Hematopoietic multipotent progenitor cell treated with erythropoietin and hydrocortisone succinate and interleukin-3 and kit ligand, for 4 days (in vitro differentiated cells): ENCODE results near the gene PROX1.

ENCODE experiments used
- DNase-seq: peaks from one replicate; pipeline ENCODE4 v3.0.0-alpha.2; 2015

PROX1 gene

DNA sequence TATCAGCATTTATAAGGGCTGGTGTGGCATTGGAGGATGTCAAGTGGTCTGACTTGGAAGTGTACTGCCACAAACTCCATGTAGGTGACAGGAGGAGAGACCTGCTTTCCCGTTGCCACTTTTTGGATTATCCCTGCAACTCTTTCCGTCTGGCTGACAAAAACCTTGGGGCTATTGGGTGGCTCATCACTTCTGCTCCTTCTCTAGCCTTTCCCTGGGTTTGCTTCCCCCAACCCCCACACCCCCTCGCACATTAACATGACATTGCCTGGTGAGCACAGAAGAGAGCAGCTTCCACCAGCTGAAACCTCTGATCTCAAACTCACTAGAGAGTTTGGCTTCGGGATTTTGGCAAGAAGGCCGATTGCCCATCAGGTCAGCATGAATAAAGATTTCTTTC lies 39.2 kb downstream of the PROX1 start:
- no peak for DNase-seq

DNA sequence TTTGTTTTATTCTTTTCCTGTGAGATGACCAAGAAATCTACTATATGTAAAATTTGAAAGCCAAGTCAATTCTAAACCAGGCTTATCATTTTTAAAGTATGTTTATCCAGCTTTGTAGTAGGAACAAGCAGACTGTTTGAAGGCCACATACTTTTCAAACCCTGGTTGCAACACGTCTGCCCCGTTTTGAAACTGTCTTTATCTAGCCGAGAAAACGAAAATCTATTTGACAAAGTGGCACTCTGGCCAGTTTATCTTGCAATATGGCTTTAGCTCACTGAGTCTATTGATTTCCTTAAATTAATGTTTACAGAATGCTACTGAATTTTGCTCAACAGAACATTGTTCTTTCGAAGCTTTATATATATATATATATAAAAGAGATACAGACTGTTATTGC lies 39.7 kb downstream of the PROX1 start:
- DNase-seq: no peak

DNA sequence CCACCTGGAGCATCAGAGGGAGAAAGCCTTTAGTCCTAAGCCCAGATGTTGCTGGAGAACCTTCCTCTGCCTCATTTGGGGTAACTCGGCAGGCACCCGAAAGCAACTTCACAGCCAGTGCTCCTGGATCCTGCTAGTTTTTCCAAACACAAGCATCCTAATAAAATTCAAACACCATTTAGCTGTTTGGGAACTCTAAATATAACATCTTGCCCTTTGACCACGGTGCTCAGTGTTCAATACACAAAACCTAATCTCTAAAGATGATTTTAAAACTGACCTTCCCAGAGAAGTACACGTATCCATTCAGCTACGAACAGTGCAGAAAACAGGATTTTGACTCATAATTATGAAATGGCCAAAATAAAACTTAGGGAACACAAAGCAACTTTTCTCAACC lies 40.3 kb downstream of the PROX1 start:
- DNase-seq: no peak

DNA sequence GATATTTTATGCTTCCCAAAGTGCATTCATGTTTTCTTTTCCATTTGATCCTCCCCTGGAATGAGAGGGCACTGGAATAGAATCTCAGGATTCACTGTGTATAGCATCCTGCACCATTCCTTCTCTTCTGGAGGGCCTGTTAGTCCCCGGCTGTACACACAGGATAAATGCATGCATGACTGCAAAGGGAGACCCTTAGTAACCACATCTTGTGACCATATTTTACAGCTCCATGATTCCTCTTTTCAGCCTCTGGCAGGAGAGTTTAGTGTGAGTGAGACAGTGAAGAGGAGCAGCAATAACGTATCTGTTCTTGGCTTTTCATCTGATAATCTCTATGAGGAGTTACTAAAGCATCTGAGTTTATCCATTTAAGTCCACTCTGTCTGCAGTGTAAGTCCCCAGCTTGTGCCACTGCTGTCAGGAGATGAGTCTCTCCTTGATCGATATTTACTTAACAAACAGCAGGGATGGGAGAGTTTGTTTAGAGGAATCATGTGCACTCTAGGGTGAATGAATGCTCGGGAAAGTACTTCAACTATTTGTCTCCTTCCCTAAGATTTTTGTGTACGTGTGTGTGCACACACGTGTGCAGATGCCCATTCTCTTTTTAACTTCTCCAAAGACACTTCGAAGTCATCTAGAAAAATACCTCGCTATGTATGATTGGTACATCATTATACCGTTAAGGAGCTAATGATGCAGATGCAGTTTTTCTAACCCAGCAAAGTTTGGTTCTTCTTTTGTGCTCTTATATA lies 41.1 kb downstream of the PROX1 start:
- DNase-seq: no peak

DNA sequence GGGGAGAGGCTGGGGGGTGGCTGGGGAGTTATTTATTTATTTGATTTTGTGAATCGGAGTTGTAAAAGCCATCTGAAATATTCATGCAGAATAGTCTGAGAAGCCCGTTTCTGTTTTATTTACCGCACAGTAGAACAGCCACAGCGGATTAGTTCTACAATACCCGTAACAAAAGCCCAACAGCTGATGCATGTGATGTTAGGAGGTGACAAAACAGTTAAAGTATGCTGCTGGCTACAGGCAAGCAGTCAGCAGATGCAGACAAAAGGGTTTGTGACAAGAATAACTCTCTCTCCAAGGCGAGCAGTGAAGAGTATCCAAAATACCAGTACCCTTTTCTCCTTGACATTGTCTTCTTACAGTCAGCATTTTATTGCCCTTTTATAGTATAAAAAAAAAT lies 42.0 kb downstream of the PROX1 start:
- no peak for DNase-seq

- no peak for DNase-seq
These were observed 43.5 kb downstream of the PROX1 start for GRCh38 chr1:214031267-214031650.

- DNase-seq: no peak
These were observed 49.7 kb downstream of the PROX1 start for GRCh38 chr1:214037468-214037867.

GRCh38 chr1:214039394-214040018 lies 51.7 kb downstream of the PROX1 start:
- DNase-seq: no peak

DNA sequence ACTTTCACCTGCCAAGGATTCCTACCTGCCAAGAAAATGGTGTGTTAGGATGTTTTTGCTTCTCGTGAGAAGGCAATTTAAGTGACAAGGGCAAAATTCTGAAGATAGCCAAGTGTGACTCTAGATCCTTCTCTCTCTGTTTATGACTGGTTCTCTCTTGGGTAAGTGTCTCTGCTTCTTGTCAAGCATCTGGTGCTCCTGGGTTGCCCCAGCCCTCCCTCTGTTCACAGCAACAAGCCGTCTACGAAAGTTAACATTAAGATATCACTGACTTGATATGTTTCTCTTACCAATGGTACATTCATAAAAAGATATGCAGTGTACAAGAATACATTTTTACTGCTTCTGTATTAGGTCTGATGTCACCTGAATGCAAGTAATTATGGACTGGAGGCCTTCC lies 55.4 kb downstream of the PROX1 start:
- no peak for DNase-seq

- DNase-seq: no peak
These were observed 56.9 kb downstream of the PROX1 start for GRCh38 chr1:214044438-214045214.

- DNase-seq: no peak
These were observed 63.0 kb downstream of the PROX1 start for GRCh38 chr1:214050513-214051401.

DNA sequence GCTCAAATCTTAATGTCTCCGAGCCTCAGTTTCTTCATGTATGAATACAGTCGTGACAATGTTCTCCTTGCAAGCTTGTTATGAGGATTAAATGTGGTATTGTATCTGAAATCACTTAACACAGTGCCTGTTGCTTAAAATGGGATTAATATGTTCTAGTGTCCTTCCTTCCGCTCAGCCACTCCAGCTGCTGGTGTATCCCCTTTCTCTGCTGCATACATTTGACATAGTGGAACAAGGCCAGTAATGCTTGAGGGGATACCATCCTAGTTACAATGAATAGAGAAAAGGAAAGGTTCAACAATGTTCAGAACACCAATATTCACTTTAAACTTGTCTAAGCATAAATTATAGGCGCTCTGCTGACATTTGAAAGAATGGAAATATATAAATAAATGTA lies 64.0 kb downstream of the PROX1 start:
- no peak for DNase-seq

DNA sequence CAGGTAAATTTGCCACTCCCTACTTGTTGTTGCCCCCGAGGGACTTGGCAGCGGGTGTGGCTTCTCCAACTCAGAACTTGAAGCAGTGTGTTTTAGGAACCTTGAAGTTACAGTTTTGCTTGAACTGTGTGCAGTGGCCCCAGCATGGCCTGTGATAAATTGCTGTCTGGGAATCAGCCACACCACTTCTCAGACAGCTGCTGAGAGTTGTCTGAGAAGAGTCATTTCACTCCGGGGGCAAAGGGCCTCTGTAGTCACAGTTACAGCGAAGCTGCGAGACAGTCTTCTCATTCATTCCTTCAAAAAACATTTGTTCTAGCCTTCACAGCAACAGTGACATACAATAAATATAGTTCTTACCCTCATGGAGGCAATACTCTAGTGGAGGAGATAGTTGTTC lies 70.3 kb downstream of the PROX1 start:
- no peak for DNase-seq

GRCh38 chr1:214066190-214066589 lies 78.4 kb downstream of the PROX1 start:
- no peak for DNase-seq

GRCh38 chr1:214066936-214067335 lies 79.2 kb downstream of the PROX1 start:
- no peak for DNase-seq

- DNase-seq: no peak
These were observed 79.6 kb downstream of the PROX1 start for GRCh38 chr1:214067397-214067796.

- no peak for DNase-seq
These were observed 80.3 kb downstream of the PROX1 start for GRCh38 chr1:214067853-214068703.

DNA sequence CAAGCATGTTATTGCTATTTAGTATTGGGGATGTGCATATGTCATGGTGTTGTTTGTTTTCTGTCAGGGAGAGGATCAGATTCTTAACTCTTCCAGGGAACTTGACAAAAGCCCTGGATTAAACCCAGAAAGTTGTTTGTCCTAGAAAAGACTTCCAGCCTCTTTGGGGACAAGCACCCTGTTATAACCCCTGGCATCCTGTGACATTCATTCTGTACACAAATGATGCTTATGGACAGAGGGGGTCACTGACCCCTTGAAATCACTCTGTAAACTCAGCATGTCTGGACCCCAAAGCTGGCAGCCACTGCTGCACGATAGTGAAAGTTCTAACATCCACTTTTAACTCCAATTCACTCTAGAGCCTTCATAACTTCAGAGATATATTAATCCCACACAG lies 81.2 kb downstream of the PROX1 start:
- no peak for DNase-seq

DNA sequence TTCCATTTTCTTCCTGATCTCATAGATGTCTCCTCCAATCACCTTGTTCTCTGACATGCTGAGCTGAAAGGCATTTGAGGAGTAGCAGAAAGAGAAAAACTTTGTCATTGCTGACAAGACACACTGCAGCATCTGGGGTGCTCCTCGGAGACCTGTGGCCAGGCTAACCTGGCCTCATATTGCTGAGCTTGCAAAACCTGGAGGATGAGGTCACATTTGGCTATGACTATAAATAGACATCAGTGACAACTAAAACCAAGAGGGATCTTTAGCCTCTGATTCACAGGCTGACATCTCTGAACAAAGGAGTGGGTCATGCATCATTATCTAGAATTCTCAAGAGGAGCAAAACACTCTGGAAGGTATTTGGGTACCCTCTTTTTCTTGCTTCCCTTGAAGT lies 83.7 kb downstream of the PROX1 start:
- DNase-seq: no peak

GRCh38 chr1:214072426-214073157 lies 84.8 kb downstream of the PROX1 start:
- no peak for DNase-seq

GRCh38 chr1:214074477-214074876 lies 86.7 kb downstream of the PROX1 start:
- DNase-seq: no peak
